CD4-positive, alpha-beta T cell treated with Interleukin-6 at 100 ng/mL for 8 hours (primary cell): ENCODE measurements around the gene BPGM.

Experiments used
- DNase-seq: peaks from one replicate; pipeline ENCODE4 v3.0.0-alpha.2; 2020; ENCODE audit warnings: mixed read lengths, low spot score

BPGM gene

GRCh38 chr7:134720091-134720935, 73.7 kb downstream of the BPGM start:
- no peak for DNase-seq

GRCh38 chr7:134721171-134721570, 74.5 kb downstream of the BPGM start:
- DNase-seq: no peak

- DNase-seq: no peak
Observed at GRCh38 chr7:134722786-134723322, 76.2 kb downstream of the BPGM start.

GRCh38 chr7:134723892-134724291, 77.2 kb downstream of the BPGM start:
- no peak for DNase-seq

- no peak for DNase-seq
Observed at GRCh38 chr7:134724606-134725005, 78.0 kb downstream of the BPGM start.

- no peak for DNase-seq
Observed at GRCh38 chr7:134726581-134726980, 79.9 kb downstream of the BPGM start.

GRCh38 chr7:134727711-134728110, 81.1 kb downstream of the BPGM start:
- DNase-seq: no peak
